ENCODE results near the gene EID2.

The EID2 gene

GRCh38 chr19:39500543-39500942, 39.4 kb downstream of the EID2 start:
- DNase-seq: no peak

- no peak for DNase-seq
Observed at GRCh38 chr19:39499932-39500331, 40.0 kb downstream of the EID2 start.

- no peak for DNase-seq
Observed at GRCh38 chr19:39498798-39499642, 40.9 kb downstream of the EID2 start, which contains the start of gene DLL3. Gene DLL3 (plus strand): TSS chr19:39498947. CDS start chr19:39498975, 28 bp downstream.

DNA sequence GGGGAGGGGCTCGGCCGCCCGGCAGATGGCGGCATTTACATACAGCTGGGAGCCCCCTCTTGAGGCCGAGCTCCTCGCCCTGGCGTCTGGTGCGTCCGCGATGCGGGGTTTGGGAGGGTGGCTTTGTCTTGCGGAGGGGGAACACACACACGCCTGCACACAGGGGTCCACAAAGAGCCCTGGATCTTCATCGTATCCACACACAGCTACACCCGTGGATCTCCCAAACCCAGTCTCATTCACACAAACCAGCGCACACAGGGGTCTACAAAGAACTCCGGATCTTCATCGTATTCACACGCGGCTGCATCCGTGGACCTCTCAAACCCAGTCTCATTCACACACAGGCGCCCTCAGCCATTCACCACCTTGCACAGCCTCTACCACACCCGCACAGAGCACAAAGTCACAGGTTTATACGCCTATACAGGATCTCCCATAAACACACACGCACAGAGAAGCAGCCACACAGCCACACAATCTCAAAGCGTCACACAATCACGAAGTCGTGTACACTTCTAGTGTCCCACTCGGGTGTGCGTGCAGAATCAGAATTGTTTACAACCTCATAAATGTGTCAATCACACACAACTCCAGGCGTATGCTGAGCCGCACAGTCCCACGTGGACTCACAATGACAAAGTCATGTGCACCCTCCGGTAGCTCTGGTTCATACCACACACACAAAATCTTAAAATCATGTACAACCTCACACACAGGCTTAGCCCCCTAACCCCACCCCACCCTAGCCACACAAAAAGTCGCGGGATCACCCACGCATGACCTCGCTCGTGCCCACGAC, 41.8 kb downstream of the EID2 start:
- no peak for DNase-seq

- no peak for DNase-seq
Observed at GRCh38 chr19:39497701-39497995, 42.3 kb downstream of the EID2 start.

DNA sequence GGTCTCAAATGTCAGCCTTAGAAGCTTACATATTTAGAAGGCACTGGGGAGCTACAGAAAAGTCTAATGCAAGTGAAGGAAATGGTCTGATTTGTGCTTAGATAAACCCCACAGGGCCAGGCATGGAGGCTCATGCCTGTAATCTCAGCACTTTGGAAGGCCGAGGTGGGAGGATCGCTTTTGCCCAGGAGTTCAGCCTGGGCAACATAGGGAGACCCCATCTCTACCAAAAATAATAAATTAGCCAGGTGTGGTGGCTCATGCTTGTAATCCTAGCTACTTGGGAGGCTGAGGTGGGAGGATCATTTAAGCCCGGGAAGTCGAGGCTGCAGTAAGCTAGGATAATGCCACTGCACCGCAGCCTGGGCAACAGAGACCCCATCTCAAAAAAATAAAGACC, 43.9 kb downstream of the EID2 start:
- no peak for DNase-seq

DNA sequence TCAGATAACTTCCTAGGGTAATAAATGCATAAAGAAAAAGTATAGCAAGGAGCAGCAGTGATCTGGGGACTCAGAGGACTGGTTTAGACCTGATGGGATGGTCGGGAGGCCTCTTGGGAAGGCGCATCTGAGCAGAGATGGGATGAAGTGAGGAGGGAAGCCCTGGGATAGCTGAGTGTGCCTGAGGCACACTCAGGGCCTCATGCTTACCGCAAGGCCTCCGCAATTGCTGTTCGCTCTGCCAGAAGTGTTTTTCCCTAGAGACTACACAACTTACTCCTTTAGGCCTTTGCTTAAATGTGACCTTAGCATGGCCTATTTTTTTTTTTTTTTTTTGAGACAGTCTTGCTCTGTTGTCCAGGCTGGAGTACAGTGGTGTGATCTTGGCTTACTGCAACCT, 45.3 kb downstream of the EID2 start:
- DNase-seq: no peak

- no peak for DNase-seq
Observed at GRCh38 chr19:39492788-39493187, 47.2 kb downstream of the EID2 start.

DNA sequence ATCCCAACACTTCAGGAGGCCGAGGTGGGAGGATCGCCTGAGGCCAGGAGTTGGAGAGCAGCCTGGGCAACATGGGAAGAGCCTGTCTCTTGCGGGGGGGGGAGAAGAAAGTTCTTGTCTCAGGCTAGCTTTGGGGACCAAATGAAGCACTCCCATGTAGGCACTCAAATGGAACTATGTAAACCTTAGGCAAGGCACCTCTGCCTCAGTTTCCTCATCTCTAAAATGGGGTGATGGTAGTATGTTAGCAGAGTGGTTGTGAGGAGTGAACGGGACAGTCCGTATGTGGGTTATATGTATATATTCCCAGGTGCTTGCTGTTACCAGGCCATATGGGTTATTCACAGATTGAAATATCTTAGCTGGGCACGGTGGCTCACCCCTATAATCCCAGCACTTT, 47.7 kb downstream of the EID2 start:
- no peak for DNase-seq

DNA sequence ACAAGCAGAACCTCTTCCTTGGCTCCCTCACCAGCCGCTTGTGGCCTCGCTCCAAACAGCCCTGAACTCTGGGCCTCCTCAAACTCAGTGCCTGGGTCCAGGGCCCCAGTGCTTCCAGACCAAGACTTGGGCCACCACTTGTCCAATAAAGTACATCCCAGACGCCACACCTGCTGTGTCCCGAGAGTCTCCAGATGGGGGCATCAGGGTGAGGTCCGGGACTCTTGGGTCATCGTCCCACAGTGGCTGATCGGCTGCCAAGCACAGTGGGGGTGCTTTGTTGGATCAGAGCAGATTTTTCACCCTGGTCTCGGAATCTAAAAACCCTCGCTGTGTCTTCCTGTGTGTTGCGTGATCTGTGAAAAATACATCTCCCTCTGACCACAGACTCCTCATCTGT, 50.2 kb downstream of the EID2 start:
- no peak for DNase-seq
